ENCODE measurements around the gene KPNB1.

KPNB1 gene

GRCh38 chr17:47649153-47649971 lies at the start of gene KPNB1:
Gene KPNB1 (plus strand): TSS chr17:47649919. CDS start chr17:47650245, 326 bp downstream.
- TF ChIP-seq JUND (IDR thresholded peaks at IDR 0.05; ENCODE audit: low read depth) = 0 out of 2 replicates have a peak, but pooled peaks have one; percentile 20
- in situ Hi-C loops (cut with HindIII; ENCODE audit: low pct_unique_long_range_greater_than_20kb, low sequenced_read_pairs) = no loop called here
- peak; percentile 90 to 100 for DNase-seq (ENCODE audit: low read depth in 1 of 2, low spot score in 1 of 2)

DNA sequence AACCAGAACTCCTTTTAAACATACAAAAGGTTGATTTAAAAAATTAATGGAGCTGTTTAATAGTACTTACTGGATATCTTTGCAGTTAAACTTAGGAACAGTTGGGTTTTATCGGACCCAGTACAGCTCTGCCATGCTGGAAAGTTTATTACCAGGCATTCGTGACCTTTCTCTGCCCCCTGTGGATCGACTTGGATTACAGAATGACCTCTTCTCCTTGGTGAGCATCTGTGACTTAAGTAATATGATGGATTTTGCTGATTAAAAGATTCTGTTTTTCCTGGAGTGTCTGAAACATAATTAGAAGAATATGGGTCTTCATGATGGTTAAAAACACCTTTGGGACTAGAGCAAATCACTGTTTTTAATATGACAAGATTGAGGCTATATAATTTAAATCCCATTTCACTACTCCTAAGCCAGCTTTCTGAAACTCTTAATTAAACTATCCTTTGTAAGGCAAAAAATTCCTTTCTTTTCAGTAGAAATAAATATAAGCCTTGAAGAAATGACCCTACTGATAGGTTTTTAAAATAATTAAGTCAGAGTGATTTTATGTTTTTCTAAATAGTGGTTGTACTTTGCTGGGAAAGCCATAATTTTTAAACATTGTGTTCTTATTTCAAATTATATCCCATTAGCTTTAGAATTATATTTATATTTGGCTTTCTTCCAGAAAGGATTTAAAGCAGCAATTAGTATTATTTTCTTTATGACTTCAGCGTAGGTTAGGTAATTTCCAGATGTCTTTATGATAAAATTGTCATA lies 45.7 kb upstream of the KPNB1 start:
- no peak for TF ChIP-seq JUND (IDR thresholded peaks at IDR 0.05; ENCODE audit: low read depth)
- in situ Hi-C loops (cut with HindIII; ENCODE audit: low pct_unique_long_range_greater_than_20kb, low sequenced_read_pairs) = no loop called here
- no peak for DNase-seq (ENCODE audit: low read depth in 1 of 2, low spot score in 1 of 2)

DNA sequence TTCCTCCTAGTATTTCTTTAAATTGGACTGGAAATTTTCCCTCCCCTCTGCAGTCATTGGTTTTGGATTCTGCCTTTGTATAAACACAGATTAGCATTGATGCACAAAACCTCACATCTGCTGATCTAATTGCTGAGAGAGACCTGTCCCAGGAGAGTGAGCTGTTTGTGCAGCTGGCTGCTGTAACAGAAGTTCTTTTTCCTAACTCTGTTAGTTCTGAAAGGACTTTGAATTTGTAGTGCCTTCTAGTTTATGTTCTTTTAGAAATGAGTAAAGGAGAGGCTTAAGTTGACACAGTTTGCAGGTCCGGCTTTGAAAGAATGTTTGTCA lies 45.2 kb upstream of the KPNB1 start:
- no peak for DNase-seq (ENCODE audit: low read depth in 1 of 2, low spot score in 1 of 2)
- no peak for TF ChIP-seq JUND (IDR thresholded peaks at IDR 0.05; ENCODE audit: low read depth)
- in situ Hi-C loops (cut with HindIII; ENCODE audit: low pct_unique_long_range_greater_than_20kb, low sequenced_read_pairs) = no loop called here

GRCh38 chr17:47605011-47605410 lies 44.7 kb upstream of the KPNB1 start:
- in situ Hi-C loops (cut with HindIII; ENCODE audit: low pct_unique_long_range_greater_than_20kb, low sequenced_read_pairs) = no loop called here
- DNase-seq (ENCODE audit: low read depth in 1 of 2, low spot score in 1 of 2) = no peak
- TF ChIP-seq JUND (IDR thresholded peaks at IDR 0.05; ENCODE audit: low read depth) = no peak

GRCh38 chr17:47607481-47607880 lies 42.2 kb upstream of the KPNB1 start:
- no peak for TF ChIP-seq JUND (IDR thresholded peaks at IDR 0.05; ENCODE audit: low read depth)
- in situ Hi-C loops (cut with HindIII; ENCODE audit: low pct_unique_long_range_greater_than_20kb, low sequenced_read_pairs) = no loop called here

GRCh38 chr17:47611372-47612350 lies 38.1 kb upstream of the KPNB1 start:
- in situ Hi-C loops (cut with HindIII; ENCODE audit: low pct_unique_long_range_greater_than_20kb, low sequenced_read_pairs) = no loop called here
- no peak for TF ChIP-seq JUND (IDR thresholded peaks at IDR 0.05; ENCODE audit: low read depth)
- DNase-seq (ENCODE audit: low read depth in 1 of 2, low spot score in 1 of 2) = no peak

More at GRCh38 chr17:47607481-47607880, 42.2 kb upstream of the KPNB1 start:
- no peak for DNase-seq (ENCODE audit: low read depth in 1 of 2, low spot score in 1 of 2)

DNA sequence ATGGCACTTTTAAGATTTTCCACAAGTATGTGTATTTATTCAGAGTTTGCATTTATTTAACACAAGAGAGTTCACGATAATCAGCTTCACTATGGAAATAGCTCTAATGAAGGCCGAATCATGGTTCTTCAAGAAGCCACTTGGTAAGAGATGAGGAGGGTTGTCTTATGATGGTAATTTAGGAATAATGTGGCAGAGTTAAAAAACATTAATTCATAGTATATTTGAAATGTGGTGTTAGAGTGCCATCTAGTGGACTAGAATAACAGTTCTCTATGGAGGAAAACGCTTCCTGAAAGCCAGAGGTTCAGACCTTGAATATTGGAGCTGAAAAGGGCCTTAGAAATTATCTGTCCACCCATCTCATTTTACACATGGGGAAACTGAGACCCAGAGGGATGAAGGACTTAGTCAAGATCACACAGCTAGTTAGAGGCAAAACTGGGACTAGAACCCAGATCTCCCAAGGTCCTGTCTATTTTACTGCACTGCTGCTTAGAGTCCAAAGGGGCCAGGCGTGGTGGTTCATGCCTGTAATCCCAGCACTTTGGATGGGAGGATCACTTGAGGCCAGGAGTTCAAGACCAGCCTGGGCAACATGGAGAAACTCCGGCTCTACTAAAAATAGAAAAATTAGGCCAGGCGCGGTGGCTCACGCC lies 33.8 kb upstream of the KPNB1 start:
- in situ Hi-C loops (cut with HindIII; ENCODE audit: low pct_unique_long_range_greater_than_20kb, low sequenced_read_pairs) = no loop called here
- TF ChIP-seq JUND (IDR thresholded peaks at IDR 0.05; ENCODE audit: low read depth) = no peak
- peak in 1 of 2 experiments; percentile 71 for DNase-seq (ENCODE audit: low read depth in 1 of 2, low spot score in 1 of 2)

DNA sequence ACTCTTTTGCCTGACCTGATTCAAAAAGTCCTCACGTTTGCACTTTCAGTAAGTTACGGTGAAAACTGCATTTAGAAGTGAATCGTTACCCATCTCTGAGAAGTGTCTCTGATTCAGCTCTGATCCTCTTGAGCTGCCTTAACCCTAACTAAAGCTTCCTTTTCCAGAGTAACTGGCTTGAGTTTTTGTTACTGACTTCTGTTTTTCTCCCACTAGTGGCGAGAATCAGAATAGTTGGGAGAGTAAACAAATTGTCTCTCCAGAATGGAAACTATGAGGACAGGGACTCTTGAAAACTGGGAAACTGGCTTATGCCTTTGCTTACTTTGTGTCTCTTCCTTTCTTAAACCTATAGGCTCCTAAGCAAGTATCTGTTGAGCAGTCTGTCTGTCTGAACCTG lies 31.3 kb upstream of the KPNB1 start:
- in situ Hi-C loops (cut with HindIII; ENCODE audit: low pct_unique_long_range_greater_than_20kb, low sequenced_read_pairs) = no loop called here
- no peak for TF ChIP-seq JUND (IDR thresholded peaks at IDR 0.05; ENCODE audit: low read depth)
- peak in 1 of 2 experiments; percentile 61 for DNase-seq (ENCODE audit: low read depth in 1 of 2, low spot score in 1 of 2)

- no peak for TF ChIP-seq JUND (IDR thresholded peaks at IDR 0.05; ENCODE audit: low read depth)
- in situ Hi-C loops (cut with HindIII; ENCODE audit: low pct_unique_long_range_greater_than_20kb, low sequenced_read_pairs) = no loop called here
- DNase-seq (ENCODE audit: low read depth in 1 of 2, low spot score in 1 of 2) = no peak
These were observed 29.0 kb upstream of the KPNB1 start for GRCh38 chr17:47620503-47621245.

DNA sequence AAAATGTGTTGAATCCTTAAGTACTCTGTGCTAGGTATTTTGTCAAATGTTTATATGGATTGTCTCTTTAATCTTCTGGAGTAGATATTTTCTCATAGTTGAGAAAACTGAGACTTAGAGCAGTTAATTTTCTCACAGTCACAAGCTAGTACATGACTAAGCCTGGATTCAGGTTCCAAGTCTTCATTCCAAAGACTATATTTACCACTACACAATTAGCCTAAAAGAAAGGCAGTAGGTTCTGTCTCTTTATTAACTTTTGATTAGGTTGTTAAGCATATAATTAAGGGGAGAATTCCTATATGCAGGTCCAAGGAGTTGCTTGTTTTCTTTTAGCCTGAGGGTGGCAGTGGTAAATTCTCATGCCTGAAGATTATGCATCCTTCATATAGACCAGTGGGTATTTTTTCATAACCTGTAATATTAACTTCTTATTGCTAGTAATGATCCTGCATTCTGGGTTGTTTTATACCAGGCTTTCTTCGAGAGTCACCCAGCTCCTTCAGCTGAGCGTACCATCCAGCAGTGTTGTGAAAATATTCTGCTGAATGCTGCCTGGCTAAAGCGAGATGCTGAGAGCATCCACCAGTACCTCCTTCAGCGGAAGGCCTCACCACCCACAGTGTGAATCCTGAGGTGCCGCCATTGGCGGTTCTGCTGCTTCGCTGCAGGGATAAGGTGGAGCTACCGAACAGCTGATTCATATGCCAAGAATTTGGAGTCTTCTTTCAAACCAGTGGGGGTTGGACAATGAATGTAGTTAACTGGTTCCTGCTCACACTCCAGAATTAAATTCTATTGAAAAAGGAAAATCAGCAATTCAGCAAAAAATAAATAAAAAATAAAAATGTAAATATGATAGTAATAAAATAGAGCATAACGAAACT lies 28.2 kb upstream of the KPNB1 start:
- peak in 1 of 2 experiments; percentile 73 for DNase-seq (ENCODE audit: low read depth in 1 of 2, low spot score in 1 of 2)
- TF ChIP-seq JUND (IDR thresholded peaks at IDR 0.05; ENCODE audit: low read depth) = no peak
- in situ Hi-C loops (cut with HindIII; ENCODE audit: low pct_unique_long_range_greater_than_20kb, low sequenced_read_pairs) = no loop called here

Measured in T47D (cell line).